Superior temporal gyrus (tissue), 1 donor: Measurements from ENCODE around the gene ZC3H10.
A peak's percentile ranks its signal among the peaks of the same experiment; 100 is the strongest.
"Not testable (repeated sequence)": the region's sequence is repeated elsewhere in the genome, so short reads cannot be mapped to it uniquely, and the experiment has no call there.

Experiments used
- DNase-seq: peaks from one replicate; pipeline ENCODE4 v3.0.0-alpha.2; 2016; ENCODE audit errors: extremely low spot score

The ZC3H10 gene

DNA sequence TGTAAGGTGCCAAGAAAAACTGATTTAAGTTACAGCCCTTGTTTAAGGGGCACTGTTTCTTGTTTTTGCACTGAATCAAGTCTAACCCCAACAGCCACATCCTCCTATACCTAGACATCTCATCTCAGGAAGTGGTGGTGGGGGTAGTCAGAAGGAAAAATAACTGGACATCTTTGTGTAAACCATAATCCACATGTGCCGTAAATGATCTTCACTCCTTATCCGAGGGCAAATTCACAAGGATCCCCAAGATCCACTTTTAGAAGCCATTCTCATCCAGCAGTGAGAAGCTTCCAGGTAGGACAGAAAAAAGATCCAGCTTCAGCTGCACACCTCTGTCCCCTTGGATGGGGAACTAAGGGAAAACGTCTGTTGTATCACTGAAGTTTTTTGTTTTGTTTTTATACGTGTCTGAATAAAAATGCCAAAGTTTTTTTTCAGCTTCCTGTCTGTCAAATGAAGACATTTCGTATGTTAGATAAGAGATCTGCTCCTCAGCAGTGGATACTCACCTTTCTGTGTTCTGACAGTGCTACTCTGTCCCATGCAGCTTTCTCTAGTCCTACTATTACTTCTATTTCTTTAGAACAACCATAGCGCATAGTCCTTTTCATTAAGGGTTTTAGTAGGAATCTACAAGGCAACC, 14.9 kb upstream of the ZC3H10 start:
- no peak for DNase-seq

DNA sequence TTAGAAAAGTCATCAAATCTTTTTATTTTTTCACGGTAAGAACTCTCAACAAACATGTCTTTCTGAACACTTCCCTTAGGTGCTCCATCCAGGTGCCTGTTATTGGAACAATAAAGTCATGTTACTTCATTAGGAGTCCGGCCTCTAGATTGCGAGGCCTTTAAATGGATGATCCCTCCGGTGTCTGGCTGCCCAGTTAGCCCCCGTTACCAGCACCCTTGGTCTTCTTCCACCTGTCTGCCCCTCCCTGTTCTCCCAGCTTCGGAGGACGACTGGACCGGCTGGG, 14.3 kb upstream of the ZC3H10 start:
- peak; percentile 48 for DNase-seq

DNA sequence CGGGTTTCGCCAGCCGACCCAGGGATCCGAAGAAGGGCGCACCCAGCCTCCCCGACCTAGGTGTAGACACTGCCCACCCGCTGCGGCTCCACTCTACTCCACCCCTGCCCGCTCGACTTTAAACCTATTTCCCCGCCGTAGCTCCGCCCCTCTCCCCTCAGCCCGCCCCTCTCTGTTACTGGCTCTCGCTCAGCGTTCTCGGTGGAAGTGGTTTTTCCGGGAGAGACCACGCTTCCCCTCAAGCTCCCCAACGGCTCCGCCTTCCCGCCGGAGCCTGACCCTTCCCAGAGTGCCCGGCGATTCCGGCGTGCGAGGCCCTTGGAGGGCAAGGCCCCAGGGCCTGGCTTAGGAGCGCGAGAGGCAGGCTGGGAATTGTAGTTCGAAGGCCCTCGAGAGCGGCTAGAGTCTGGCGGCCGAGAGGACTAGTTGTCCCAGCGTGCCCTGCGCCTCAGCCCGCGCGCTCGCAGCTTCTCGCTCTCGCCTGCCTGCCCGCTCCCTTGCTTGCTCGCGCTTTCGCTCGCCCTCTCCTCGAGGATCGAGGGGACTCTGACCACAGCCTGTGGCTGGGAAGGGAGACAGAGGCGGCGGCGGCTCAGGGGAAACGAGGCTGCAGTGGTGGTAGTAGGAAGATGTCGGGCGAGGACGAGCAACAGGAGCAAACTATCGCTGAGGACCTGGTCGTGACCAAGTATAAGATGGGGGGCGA, 13.8 kb upstream of the ZC3H10 start, which contains the start of gene PA2G4:
Gene PA2G4, plus strand, starts transcription at position 451 of the 706 bp plus-strand sequence. Its CDS starts 179 bp downstream, at position 630.
- peak; percentile 98 for DNase-seq

DNA sequence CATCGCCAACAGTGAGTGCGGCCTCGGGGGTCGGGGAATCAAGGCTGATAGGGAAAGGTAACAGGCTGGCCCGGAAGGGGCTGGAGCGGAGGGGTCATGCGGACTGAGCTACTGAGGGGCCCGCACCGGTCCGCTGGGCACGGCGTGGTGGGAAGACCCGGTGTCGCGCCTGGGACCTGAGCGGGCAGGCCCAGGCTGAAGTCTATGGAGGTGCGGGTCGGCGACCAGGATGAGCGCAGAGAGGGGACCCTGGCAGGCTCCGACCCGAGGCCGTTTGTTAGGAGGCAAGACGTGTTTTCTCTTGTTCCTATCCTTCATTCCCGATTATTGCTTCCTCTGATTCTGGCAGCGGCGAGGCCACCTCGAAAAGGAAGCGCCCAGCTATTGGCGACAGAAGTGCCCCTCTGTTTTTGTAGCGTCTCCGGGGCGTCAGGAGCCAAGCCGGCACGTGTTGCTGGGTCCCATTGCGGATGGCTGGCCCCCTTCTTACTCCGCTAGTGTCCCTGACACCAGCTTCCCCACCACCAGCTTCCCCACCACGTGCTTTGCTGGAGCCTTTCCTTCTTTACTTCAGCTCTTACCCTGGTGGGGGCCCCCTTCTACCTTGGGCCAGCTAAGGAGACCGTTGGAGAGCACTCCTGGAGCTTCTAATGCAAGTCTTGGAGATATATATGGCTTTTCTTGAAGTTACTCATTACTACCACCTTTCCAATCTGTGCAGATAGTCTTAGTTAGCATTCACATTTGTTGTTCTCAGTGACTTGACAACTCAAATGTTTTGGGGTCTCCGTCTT, 13.1 kb upstream of the ZC3H10 start:
- DNase-seq = no peak

DNA sequence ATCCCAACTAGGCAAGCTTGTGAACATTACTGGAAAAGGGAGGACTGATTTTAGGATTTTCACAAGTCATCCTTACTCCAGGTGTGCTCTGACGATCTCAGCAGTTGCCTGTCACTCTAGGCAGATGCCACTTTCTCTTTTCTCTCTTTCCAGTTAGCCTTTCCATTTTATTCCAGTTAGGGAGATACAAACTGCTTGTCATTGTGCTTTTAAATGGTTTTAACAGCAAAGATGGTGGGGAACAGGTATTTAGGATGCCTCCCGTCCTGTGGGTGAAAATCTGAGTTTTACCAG, 12.5 kb upstream of the ZC3H10 start:
- DNase-seq = no peak

DNA sequence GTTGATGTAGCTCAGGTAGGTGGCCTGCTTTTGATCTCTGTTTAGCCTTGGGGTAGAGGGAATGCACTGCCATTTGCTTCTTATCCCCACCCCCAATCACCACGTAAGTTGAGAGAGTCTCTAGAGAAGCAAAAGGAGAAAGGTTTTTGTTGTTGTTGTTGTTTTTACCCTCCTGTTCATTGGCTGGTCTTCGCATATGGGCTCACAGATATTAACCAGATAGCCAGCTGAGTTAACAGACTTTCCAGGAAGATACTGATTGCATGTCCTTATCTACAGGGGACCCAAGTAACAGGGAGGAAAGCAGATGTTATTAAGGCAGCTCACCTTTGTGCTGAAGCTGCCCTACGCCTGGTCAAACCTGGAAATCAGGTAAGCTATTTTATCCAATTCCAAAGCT, 10.8 kb upstream of the ZC3H10 start:
- DNase-seq = no peak

DNA sequence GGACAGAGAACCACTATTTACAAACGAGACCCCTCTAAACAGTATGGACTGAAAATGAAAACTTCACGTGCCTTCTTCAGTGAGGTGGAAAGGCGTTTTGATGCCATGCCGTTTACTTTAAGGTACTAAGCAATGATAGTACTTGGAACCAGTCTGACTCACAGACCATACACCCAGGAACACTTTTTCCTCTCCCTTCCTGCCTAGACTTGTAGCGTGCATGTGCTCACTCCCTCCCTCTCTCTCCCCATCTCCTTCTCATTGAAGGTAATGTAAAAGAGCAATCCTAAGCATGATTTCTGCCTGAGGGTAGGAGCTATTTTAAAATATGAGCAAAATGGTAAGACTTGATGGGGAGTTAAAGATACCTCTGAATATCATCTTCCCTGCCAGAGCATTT, 7.5 kb upstream of the ZC3H10 start:
- no peak for DNase-seq

DNA sequence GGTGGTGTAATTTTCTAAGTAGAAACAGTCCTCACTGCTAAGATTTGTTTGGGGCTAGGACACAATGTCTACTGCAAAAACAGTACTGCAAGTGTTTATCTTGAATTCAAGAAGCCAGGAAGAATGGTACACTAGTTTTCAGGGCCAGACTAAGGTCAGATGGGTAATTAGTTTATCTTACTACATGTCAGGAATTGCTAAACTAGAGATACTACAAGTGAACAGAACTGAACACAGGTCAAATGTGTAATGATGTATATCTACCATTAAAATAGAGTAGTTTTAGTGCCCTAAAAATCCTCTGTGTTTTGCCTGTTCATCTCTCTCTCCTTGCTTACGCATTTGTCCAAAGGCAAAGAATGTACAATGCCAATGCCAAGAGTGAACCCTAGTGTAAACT, 4.0 kb upstream of the ZC3H10 start:
- DNase-seq = no peak

DNA sequence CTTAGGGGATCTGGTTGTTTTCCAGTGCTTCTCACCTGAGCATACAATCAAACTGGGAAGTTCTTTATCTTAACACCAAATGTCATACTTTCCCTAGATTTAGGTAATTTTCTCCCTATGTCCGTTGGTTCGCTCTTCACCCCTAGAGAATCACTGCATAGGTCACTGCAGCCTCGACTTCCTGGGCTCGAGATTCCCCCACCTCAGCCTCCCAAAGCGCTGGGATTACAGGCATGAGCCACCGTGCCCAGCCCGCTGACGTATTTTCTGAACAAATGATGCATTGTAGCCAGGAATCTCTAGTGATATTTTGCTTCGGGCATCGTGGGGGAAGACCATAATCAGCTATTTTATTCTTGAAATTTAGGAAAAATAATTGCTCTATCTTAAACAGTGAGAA, 2.7 kb upstream of the ZC3H10 start:
- peak; percentile 15 for DNase-seq

DNA sequence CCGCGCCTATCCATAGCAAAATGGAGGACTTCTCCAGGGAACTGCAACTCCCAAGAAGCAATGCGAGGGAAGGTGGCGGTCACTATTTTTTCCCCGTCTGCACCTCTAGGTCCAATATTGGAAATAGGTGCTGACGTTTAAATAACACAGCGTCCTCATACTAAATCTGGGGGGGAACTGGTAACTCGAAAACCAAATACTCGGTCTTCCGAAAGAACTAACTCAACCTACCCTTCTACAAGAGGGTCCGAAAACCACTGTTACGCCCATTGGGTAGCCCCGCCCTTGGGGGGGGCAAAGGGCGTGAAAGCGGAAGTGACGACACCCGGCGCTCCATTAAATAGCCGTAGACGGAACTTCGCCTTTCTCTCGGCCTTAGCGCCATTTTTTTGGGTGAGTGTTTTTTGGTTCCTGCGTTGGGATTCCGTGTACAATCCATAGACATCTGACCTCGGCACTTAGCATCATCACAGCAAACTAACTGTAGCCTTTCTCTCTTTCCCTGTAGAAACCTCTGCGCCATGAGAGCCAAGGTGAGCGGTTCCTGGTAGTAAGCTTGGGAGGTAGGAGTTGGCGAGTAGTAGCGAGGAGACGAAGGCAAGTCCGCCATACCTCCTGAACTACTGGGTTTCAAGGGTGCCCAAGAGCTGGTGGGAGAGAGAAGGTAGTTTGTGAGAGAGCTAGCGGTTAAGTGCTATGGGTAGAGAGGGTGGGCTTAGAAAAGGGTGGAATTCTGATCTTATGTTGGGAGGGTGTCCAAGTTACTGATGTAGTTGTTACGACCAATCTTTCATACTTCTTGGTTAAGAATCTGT, 1.6 kb upstream of the ZC3H10 start, which contains the start of gene RPL41:
Gene RPL41, plus strand, starts transcription at position 367 of the 815 bp plus-strand sequence.
- DNase-seq = peak; percentile 100

DNA sequence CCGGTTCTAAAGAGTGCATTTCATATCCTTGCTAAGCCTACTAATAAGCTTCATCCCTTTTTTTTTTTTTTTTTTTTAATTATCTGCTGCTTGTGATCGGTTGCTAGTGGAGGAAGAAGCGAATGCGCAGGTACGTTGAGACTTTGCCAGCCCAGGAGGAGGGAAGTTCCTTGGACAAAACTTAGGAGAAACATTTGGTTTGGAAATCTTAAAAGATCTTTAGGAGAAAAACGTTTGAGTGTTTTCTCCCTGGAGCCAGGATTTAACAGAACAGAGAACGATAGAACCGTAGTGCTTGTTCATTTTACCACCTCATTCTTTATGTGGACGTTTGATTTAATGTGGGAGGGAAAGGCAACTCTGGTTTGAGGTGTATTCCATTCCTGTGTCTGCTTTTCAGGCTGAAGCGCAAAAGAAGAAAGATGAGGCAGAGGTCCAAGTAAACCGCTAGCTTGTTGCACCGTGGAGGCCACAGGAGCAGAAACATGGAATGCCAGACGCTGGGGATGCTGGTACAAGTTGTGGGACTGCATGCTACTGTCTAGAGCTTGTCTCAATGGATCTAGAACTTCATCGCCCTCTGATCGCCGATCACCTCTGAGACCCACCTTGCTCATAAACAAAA, 872 bp upstream of the ZC3H10 start:
- not testable (repeated sequence) for DNase-seq

DNA sequence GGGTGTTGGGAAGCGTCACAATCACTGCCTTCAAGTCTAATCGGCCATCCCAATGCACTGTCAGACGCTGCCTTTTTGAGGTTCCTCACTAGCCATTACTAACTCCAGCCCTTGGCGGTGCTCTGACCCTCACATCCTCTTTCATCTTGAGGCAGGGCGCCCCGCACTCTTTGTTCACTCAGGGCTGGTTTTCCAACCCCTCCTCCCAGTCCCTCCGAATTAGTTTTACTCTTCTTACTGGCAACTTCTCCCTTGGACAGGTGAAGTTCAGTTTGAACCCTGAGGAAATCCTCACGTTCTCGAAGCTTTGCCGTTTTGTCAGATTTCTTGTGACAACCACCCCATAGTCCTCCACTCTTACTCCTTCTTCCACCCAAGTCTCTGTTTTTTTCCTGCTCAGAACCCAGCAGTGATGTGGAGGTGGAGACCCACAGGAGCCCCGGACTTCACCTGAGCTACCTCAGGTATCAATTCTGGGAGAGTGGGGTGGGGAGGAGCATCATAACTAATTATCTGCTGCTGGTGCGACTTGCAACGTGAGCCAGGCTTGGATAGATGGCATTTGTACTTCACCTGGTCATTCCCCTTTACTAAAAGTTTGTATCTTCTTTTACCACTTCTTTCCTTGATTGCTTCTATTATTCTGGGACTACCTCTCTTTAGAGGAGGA, 757 bp downstream of the ZC3H10 start:
- no peak for DNase-seq

DNA sequence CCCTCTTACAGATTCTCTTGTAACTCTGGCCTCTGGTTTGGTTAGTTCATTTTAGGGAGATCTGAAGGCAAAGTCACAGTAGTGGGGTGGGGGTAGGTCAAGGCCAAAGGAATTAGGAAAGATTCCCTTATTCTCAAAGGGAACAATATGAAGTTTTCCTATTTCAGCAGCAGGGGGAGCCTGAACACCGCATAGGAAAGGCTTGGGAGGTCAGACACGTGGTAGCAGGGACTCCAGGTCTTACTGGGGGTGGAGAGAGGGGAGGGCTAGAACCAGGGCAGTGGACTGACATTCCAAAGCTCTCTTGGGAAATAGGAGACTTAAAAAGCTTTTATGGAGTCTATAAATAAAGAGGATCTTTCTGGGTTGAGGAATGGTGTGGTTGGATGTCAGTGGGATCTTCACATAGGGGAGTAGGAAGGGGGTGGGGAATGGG, 1.3 kb downstream of the ZC3H10 start:
- peak; percentile 81 for DNase-seq

DNA sequence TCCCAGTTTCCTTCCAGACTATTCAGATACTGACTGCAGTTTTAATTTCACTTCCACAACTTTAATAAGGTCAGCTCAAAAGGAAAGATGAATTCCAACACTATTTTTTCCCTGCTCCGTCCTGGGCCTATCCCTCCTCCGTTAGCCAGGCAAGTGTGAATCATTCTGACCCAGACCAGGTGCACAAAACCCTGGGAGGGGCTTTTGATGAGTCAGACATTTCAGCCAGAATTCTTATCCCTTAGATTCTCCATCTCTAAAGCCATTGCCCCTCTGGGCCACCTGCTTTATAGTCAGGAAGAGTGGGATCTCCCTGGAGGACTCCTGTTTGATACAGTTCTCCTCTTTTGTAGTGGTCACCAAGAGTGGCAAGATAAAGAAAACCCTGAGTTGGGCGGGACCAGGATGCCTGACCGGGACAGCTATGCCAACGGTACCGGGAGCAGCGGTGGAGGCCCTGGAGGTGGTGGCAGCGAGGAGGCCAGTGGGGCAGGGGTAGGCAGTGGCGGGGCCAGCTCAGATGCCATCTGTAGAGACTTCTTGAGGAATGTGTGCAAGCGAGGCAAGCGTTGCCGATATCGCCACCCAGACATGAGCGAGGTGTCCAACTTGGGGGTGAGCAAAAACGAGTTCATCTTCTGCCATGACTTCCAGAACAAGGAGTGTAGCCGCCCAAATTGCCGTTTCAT, 2.2 kb downstream of the ZC3H10 start:
- DNase-seq = no peak

DNA sequence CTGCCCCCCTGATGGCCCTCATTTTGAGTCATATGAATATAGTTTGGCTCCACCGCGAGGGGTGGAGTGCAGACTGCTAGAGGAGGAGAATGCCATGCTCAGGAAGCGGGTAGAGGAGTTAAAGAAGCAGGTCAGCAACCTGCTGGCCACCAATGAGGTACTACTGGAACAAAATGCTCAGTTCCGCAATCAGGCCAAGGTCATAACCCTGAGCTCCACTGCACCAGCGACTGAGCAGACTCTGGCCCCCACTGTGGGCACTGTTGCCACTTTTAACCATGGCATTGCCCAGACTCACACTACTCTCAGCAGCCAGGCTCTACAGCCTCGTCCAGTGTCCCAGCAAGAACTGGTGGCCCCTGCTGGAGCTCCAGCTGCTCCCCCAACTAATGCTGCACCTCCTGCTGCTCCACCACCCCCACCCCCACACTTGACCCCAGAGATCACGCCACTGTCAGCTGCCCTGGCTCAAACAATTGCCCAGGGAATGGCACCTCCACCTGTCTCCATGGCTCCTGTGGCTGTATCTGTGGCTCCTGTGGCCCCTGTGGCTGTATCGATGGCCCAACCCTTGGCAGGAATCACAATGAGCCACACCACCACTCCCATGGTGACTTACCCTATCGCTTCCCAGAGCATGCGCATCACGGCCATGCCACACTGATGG, 3.3 kb downstream of the ZC3H10 start:
- no peak for DNase-seq

DNA sequence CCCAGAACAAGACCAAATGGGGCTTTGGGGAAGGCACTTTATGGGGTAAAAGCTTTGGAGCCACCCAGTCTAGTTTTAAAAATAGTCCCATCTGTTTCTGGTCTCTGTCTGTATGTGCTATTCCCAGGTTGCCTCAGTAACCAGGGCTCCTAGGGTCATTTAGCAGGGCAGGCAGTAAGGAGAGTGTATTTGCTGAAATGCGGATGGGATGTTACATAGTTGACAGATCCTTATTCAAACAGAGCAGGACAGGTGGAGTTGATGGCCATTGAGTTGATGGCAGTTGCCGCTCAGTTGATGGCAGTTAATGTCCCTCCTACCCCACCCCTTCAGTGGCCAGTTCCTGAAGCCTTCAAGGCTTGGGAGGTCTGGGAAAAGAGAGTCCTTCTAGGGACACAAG, 4.6 kb downstream of the ZC3H10 start:
- no peak for DNase-seq

DNA sequence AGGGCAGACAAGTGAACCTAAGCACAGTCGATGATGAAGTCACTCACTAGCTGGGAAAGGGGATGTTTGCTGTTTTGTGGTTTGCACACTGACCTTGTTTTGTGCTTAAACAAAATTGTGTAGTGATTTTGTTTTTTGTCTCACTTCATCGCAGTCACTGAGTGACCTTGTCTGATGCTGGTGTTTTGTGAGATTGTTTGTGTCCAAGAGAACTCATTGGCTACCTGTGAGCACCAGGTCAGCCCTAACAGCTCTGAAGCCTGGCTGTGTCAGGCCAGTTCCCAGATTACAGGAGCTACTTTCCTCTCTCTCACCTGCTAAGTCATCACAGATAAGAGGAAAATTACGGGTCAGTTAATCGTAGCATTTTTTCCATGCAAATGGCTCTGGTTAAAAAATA, 6.1 kb downstream of the ZC3H10 start:
- no peak for DNase-seq

DNA sequence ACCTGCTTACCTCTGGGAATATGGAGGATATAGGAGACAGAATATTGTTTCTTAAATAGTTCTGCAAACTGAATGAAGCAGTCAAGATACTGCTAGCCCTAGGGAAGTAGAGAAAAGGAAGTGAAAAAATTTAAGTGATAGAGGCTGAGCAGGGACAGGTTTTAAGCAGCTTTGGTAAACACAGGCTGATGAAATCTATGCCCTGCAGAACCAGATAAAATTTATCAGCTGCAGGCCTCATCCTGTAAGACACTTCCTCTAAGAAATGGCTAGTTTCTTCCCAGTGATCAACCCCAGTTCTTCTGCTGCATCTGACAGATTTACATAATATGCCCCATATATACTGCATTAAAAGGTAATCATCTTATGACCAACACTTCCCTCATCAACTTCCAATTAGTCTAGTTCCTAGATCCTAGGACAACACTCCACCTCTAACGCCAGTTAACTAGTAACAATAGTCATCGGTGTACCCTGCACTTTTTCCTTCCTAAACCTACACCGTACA, 8.7 kb downstream of the ZC3H10 start:
- DNase-seq = peak; percentile 20

DNA sequence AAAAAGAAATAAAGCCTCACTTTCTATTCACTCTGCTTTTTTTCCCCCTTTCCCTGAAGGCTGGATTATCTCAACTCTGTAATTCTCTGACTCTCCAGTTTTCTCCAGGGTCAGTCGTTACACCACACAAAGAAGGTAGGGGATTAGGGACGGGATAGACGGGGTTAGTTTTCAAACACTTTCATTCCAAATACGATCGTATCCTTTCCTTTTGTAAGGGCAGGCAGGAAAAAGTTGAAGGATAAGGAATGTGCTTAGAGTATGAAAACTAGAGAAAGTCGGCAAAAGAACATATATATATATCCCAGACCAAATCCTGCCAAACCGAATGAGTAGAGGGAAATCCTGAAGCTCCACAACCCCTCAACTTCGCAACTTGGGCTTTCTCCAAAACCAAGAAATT, 9.4 kb downstream of the ZC3H10 start:
- no peak for DNase-seq
